GM13977 (cell line): Measurements from ENCODE around the gene SLC5A2.

Source experiments
- DNase-seq: peaks from one replicate; pipeline ENCODE4 v3.0.0; 2012; ENCODE audit warnings: low spot score
- CTCF ChIP-seq: IDR thresholded peaks from 2 replicates; pipeline ENCODE4 v1.5.1; 2012; ENCODE audit warnings: mild to moderate bottlenecking, control low read depth; ENCODE audit not compliant: insufficient read depth; ENCODE audit errors: extremely low read depth, missing control alignments
- in situ Hi-C: fragments of 300-500 bp; cut with MboI; formaldehyde crosslinking; loops from one replicate; pipeline ENCODE4 v1.12.0; 2022; ENCODE audit warnings: low sequenced_read_pairs, low pct_unique_long_range_greater_than_20kb, mixed read lengths, inconsistent platforms; ENCODE audit not compliant: unreplicated experiment

SLC5A2 gene

GRCh38 chr16:31487720-31488467 lies 5.0 kb downstream of the SLC5A2 start:
- peak; percentile 90 for DNase-seq
- in situ Hi-C loops: no loop called here

GRCh38 chr16:31488468-31489297 lies 5.8 kb downstream of the SLC5A2 start:
- TF ChIP-seq CTCF: no peak
- in situ Hi-C loops: no loop called here
- DNase-seq: no peak

More at GRCh38 chr16:31487720-31488467, 5.0 kb downstream of the SLC5A2 start:
- TF ChIP-seq CTCF: no peak

- in situ Hi-C loops: no loop called here
- no peak for TF ChIP-seq CTCF
- no peak for DNase-seq
Observed at GRCh38 chr16:31489298-31489564, 6.3 kb downstream of the SLC5A2 start.

GRCh38 chr16:31489616-31490584 lies 7.0 kb downstream of the SLC5A2 start:
- in situ Hi-C loops: no loop called here
- DNase-seq: no peak
- no peak for TF ChIP-seq CTCF

GRCh38 chr16:31491778-31492418 lies 9.0 kb downstream of the SLC5A2 start:
- no peak for TF ChIP-seq CTCF
- in situ Hi-C loops: no loop called here
- DNase-seq: no peak

- in situ Hi-C loops: no loop called here
- TF ChIP-seq CTCF: no peak
- DNase-seq: no peak
Observed at GRCh38 chr16:31493506-31494125, 10.7 kb downstream of the SLC5A2 start.
